ENCODE results near the gene SCLT1. TPM values are rescaled to one million over a fixed set of nuclear protein-coding genes. Genes with fewer than 3 reads are reported as not detected.

SCLT1 gene
- total RNA-seq, 1 experiment from 2014 or later, result 13.3 TPM

DNA sequence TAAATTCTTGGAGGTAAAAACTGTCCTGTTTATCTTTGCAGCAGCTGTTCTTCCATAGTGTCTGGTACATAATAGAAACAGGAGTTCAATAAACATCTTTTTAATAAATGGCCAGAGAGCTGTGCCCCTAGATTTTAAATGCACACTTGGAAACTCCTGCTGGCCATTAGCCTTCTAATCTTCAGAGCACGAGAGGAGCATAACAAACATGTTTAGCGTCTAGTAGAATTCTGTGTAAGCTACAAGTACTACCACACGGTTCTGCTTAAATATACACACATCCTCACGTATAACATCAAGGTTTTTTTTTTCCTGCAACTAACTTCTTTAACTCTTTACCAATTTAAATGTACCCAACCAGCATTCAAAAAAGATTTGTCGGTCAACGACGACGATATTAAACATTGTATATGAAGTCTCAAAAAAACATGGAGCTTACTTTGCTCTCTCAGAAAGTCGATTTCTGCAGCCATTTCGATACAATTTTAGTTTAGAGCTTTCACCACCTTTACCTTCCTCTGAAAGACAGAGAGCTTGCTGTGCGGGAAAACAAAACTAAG lies 628 bp downstream of the SCLT1 start (continued):
- TF ChIP-seq REST (IDR thresholded peaks at IDR 0.05; ENCODE audit: low read depth) (no peak), EZH2 (IDR thresholded peaks at IDR 0.05) (no peak), SP1 (IDR thresholded peaks at IDR 0.05; ENCODE audit: low read depth) (no peak)

DNA sequence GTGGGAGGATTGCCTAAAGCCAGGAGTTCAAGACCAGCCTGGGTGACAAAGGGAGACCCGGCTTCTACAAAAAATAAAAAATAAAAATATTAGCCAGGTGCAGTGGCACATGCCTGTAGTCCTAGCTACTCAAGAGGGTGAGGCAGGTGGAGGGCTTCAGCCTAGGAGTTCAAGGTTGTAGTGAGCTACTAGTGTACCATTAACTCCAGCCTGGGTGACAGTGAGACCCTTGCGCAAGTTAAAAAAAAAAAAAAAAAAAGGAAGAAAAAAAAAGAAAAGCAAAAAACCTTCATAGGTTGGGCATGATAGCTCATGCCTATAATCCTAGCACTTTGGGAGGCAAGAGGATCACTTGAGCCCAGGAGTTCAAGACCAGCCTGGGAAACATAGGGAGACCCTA lies 5.8 kb downstream of the SCLT1 start:
- Histone ChIP-seq H4K20me1 (ENCODE audit: insufficient read depth) (0 out of 2 replicates have a peak, but pooled peaks cover 5% of the 10 kb centered on the region), H3K36me3 (ENCODE audit: control insufficient read depth in 1 of 2, insufficient read depth in 2 of 2, low read length in 2 of 2) (0 out of 4 replicates have a peak, but pooled peaks cover 0 to 3% of the 10 kb centered on the region in 2 experiments), H3K4me2 (ENCODE audit: low read length) (no peak overlapping the region), H2AFZ (ENCODE audit: low read depth, low read length, poor library complexity, severe bottlenecking) (no peak overlapping the region), H3K79me2 (ENCODE audit: insufficient read depth, low read length) (peaks cover 93% of the 10 kb centered on the region), H3K27me3 (ENCODE audit: insufficient read depth, low read length) (no peaks in the 10 kb centered on the region), H3K9ac (ENCODE audit: low read length) (no peak overlapping the region), H3K4me1 (ENCODE audit: control insufficient read depth in 1 of 2, insufficient read depth in 2 of 2, low read length in 2 of 2) (peaks cover 2 to 5% of the 10 kb centered on the region in 2 experiments; a peak in 3 of 4 replicates), H3K4me3 (replicated peaks in 1 of 2; ENCODE audit: low read depth in 1 of 2, low read length in 2 of 2) (no peak overlapping the region), H3K27ac (ENCODE audit: low read depth, low read length) (no peak overlapping the region), H3K9me2 (ENCODE audit: insufficient read depth) (no peaks in the 10 kb centered on the region), H3K9me3 (ENCODE audit: control insufficient read depth in 1 of 2, insufficient read depth in 1 of 2, low read depth in 1 of 2, low read length in 2 of 2) (no peaks in the 10 kb centered on the region)
- no TSS peak for BruUV-seq (replicated peaks)
- intact Hi-C loops (cut with micrococcal nuclease), result no loop called here
- TF ChIP-seq REST (IDR thresholded peaks at IDR 0.05; ENCODE audit: low read depth) (no peak), RAD21 (IDR thresholded peaks at IDR 0.05; ENCODE audit: low read depth) (no peak), TCF7L2 (IDR thresholded peaks at IDR 0.05; ENCODE audit: borderline replicate concordance, extremely low read depth, insufficient read depth, insufficient read length) (no peak), CEBPB (IDR thresholded peaks at IDR 0.05; ENCODE audit: low read depth) (no peak), EZH2phosphoT487 (IDR thresholded peaks at IDR 0.05; ENCODE audit: borderline replicate concordance) (no peak), POLR2AphosphoS5 (IDR thresholded peaks at IDR 0.05; ENCODE audit: low read depth, low read length) (no peak), SIN3A (IDR thresholded peaks at IDR 0.05; ENCODE audit: low read depth) (no peak), ELF1 (IDR thresholded peaks at IDR 0.05; ENCODE audit: borderline replicate concordance, low read depth) (no peak), CBX3 (IDR thresholded peaks at IDR 0.05; ENCODE audit: low read depth) (no peak), SP1 (IDR thresholded peaks at IDR 0.05; ENCODE audit: low read depth) (no peak), POLR2A (IDR thresholded peaks at IDR 0.05; ENCODE audit: borderline replicate concordance, extremely low read depth, insufficient read depth, insufficient read length) (no peak), EZH2 (IDR thresholded peaks at IDR 0.05) (no peak), ZFX (IDR thresholded peaks at IDR 0.05) (no peak), CTCF (IDR thresholded peaks at IDR 0.05 in 2 of 3, conservative IDR thresholded peaks at IDR 0.05 in 1 of 3; ENCODE audit: borderline replicate concordance in 1 of 3, insufficient read depth in 1 of 3, low read depth in 2 of 3, low read length in 2 of 3) (no peak)
- POLR2A ChIA-PET, result no interaction called here
- ATAC-seq, result no peak
- RAD21 ChIA-PET (ENCODE audit: low non-redundant PET in 1 of 2, low total read pairs in 2 of 2, uncharacterized antibody in 2 of 2, unreplicated experiment in 2 of 2), result interaction anchor here in 1 of 2 experiments (0.9 kb wide), 1 partner anchor 1404 kb away, joined by 3 read pairs; no protein-coding TSS in a partner anchor
- DNase-seq (ENCODE audit: low read depth, low spot score), result no peak
- CTCF ChIA-PET, result no interaction called here

Measured in HCT116 (cell line).